ENCODE measurements around the gene STOX2. TPM values are rescaled to one million over a fixed set of nuclear protein-coding genes. Genes with fewer than 3 reads are reported as not detected.

STOX2 gene
- total and polyA plus RNA-seq, 2 experiments from 2014 or later, result 6.3 to 7.9 TPM

DNA sequence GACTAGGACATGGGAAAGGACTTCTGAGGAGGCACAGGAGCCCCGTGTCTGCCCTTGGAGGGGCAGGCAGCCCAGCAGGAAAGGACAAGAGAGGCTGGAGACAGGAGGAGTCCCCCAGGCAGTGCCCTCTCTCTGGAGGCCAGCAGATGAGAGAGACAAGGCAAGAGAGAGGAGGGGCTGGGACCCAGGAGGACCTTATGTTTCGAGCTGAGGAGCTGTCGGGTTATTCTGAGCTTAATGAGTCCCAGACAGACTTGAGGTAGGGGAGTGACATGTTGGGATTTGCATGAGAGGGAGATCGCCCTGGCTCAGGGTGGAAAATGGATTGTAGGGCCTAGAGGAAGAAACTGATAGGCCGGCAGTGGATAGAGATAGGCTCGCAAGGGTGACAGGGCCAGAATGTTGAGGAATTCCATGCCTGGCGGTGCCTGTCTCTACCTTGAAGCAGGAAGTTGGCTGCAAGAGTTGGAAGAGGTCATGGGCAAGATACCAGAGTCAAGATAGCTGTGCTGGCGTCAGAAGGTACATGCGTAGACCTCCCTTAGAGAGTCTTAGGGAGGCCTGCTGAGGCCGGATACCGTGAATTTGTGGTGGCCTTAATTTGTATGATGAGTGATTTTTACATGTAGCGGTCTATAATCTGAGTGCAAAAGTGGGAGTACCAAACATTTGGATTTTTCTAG, 19.4 kb downstream of the STOX2 start:
- no peak for DNase-seq (ENCODE audit: low spot score)
- Histone ChIP-seq H3K27me3 (no peaks in the 10 kb centered on the region), H3K9me2 (replicated peaks; ENCODE audit: insufficient read depth) (no peaks in the 10 kb centered on the region), H2AFZ (no peak overlapping the region), H3K4me3 (no peak overlapping the region), H3K36me3 (replicated peaks; ENCODE audit: insufficient read depth, low read depth) (no peaks in the 10 kb centered on the region), H3K4me1 (ENCODE audit: insufficient read depth) (no peaks in the 10 kb centered on the region), H3K4me2 (no peak overlapping the region), H3K27ac (no peak overlapping the region), H4K20me1 (ENCODE audit: insufficient read depth, poor library complexity, severe bottlenecking) (no peaks in the 10 kb centered on the region), H3K9me3 (ENCODE audit: low read depth) (no peaks in the 10 kb centered on the region), H3K79me2 (peaks cover 9% of the 10 kb centered on the region)
- no peak for TF ChIP-seq EZH2 (IDR thresholded peaks at IDR 0.05; ENCODE audit: borderline replicate concordance)
- 90% methylated on average over 12 of the region's 12 CpGs for WGBS (ENCODE audit: low lambda C conversion rate, missing lambda C conversion rate)

DNA sequence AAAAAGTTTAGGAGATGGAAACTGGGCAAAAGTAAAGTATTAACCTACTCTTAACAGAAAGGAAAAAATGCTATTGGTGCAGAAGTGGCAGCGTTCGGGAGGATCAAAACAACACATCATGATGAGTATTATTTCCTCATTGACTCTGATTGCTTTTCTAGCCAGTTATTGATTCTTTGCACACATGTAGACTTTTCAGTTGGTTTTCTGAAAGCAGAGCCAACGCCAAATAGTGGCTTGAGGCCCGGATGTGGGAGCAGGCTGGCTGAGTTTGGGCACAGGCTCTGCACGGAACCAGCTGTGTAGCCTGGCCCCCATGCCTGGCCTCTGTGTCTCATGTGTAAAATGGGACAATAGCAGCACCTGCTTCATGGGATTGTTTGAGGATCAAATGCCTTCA, 21.8 kb downstream of the STOX2 start:
- Histone ChIP-seq H3K27me3 (no peaks in the 10 kb centered on the region), H3K4me2 (no peak overlapping the region), H3K9me3 (ENCODE audit: low read depth) (no peaks in the 10 kb centered on the region), H3K4me1 (ENCODE audit: insufficient read depth) (no peaks in the 10 kb centered on the region), H3K4me3 (no peak overlapping the region), H2AFZ (no peak overlapping the region), H3K9me2 (replicated peaks; ENCODE audit: insufficient read depth) (no peaks in the 10 kb centered on the region), H3K79me2 (peaks cover 4% of the 10 kb centered on the region), H3K36me3 (replicated peaks; ENCODE audit: insufficient read depth, low read depth) (no peaks in the 10 kb centered on the region), H3K27ac (no peak overlapping the region), H4K20me1 (ENCODE audit: insufficient read depth, poor library complexity, severe bottlenecking) (no peaks in the 10 kb centered on the region)
- WGBS (ENCODE audit: low lambda C conversion rate, missing lambda C conversion rate), result 91% methylated on average over 5 of the region's 5 CpGs
- no peak for DNase-seq (ENCODE audit: low spot score)
- no peak for TF ChIP-seq EZH2 (IDR thresholded peaks at IDR 0.05; ENCODE audit: borderline replicate concordance)
- TF ChIP-seq, protein P1, sequence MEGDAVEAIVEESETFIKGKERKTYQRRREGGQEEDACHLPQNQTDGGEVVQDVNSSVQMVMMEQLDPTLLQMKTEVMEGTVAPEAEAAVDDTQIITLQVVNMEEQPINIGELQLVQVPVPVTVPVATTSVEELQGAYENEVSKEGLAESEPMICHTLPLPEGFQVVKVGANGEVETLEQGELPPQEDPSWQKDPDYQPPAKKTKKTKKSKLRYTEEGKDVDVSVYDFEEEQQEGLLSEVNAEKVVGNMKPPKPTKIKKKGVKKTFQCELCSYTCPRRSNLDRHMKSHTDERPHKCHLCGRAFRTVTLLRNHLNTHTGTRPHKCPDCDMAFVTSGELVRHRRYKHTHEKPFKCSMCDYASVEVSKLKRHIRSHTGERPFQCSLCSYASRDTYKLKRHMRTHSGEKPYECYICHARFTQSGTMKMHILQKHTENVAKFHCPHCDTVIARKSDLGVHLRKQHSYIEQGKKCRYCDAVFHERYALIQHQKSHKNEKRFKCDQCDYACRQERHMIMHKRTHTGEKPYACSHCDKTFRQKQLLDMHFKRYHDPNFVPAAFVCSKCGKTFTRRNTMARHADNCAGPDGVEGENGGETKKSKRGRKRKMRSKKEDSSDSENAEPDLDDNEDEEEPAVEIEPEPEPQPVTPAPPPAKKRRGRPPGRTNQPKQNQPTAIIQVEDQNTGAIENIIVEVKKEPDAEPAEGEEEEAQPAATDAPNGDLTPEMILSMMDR (IDR thresholded peaks at IDR 0.05; ENCODE audit: poor library complexity), result no peak

DNA sequence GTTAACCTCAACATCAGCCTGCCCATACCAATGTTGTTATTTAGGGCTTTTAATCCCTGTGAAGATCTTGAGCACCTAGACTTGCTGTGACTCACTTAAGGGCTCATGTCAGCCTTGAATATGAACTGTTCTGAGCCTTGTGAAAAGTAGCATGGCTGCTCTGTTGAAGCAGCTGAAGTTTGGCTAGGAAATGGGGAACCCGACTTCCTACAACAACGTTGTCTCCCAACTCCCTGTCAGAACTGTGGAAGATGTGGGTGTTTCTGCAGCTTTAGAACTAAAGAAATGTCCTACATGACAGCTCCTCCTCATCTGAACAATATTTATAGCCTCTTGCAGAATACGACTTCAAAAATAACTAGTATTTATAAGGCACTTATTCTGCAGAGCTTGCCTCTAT, 27.5 kb downstream of the STOX2 start:
- Histone ChIP-seq H3K79me2 (peaks cover 2% of the 10 kb centered on the region), H3K36me3 (replicated peaks; ENCODE audit: insufficient read depth, low read depth) (no peaks in the 10 kb centered on the region), H3K27ac (no peak overlapping the region), H3K4me2 (no peak overlapping the region), H3K9me3 (ENCODE audit: low read depth) (no peaks in the 10 kb centered on the region), H2AFZ (no peak overlapping the region), H4K20me1 (ENCODE audit: insufficient read depth, poor library complexity, severe bottlenecking) (no peaks in the 10 kb centered on the region), H3K4me1 (ENCODE audit: insufficient read depth) (no peaks in the 10 kb centered on the region), H3K4me3 (no peak overlapping the region), H3K9me2 (replicated peaks; ENCODE audit: insufficient read depth) (no peaks in the 10 kb centered on the region), H3K27me3 (no peaks in the 10 kb centered on the region)
- WGBS (ENCODE audit: low lambda C conversion rate, missing lambda C conversion rate), result 93% methylated on average over 3 of the region's 3 CpGs
- TF ChIP-seq, protein P1 (IDR thresholded peaks at IDR 0.05; ENCODE audit: poor library complexity), result no peak
- TF ChIP-seq EZH2 (IDR thresholded peaks at IDR 0.05; ENCODE audit: borderline replicate concordance) (no peak), EZH2phosphoT487 (IDR thresholded peaks at IDR 0.05; ENCODE audit: low read depth, severe bottlenecking, unreplicated experiment) (no peak)
- no peak for DNase-seq (ENCODE audit: low spot score)

DNA sequence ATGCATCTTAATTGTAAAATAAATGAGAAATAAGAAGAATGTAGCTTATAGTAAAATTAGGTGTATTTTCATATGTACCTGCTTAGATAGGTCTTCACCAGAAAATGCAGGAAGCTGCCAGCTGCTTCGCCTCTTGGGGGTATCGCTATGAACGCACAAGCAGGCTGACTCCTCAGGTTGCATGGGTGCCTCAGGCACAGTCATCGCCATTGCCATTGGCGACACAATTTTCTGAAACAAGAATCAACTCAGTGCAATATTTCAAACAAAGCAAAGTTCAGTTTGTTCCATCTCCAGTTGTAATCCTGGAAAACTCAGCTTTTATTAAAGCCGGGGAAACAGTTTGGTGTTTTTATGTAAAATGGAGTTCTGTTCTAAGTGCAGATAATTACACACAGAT, 29.7 kb downstream of the STOX2 start:
- no peak for TF ChIP-seq EZH2phosphoT487 (IDR thresholded peaks at IDR 0.05; ENCODE audit: low read depth, severe bottlenecking, unreplicated experiment)
- TF ChIP-seq, protein P1 (IDR thresholded peaks at IDR 0.05; ENCODE audit: poor library complexity), result no peak
- no peak for TF ChIP-seq EZH2 (IDR thresholded peaks at IDR 0.05; ENCODE audit: borderline replicate concordance)
- no peaks in the 10 kb centered on the region for H3K9me2 ChIP-seq (replicated peaks; ENCODE audit: insufficient read depth)
- no peak overlapping the region for H3K4me2 ChIP-seq
- no peak overlapping the region for H3K4me3 ChIP-seq
- H3K79me2 ChIP-seq, result peaks cover 2% of the 10 kb centered on the region
- H3K36me3 ChIP-seq (replicated peaks; ENCODE audit: insufficient read depth, low read depth), result no peaks in the 10 kb centered on the region
- no peak for DNase-seq (ENCODE audit: low spot score)
- no peaks in the 10 kb centered on the region for H3K4me1 ChIP-seq (ENCODE audit: insufficient read depth)
- no peaks in the 10 kb centered on the region for H3K27me3 ChIP-seq
- no peaks in the 10 kb centered on the region for H4K20me1 ChIP-seq (ENCODE audit: insufficient read depth, poor library complexity, severe bottlenecking)
- H3K27ac ChIP-seq, result no peak overlapping the region
- WGBS (ENCODE audit: low lambda C conversion rate, missing lambda C conversion rate), result 91% methylated on average over 6 of the region's 6 CpGs
- no peaks in the 10 kb centered on the region for H3K9me3 ChIP-seq (ENCODE audit: low read depth)
- no peak overlapping the region for H2AFZ ChIP-seq
